CD4-positive, alpha-beta T cell treated with Interleukin-17A for 1 hour (primary cell): ENCODE measurements around the gene ZNF654.
"Not testable (repeated sequence)": the region's sequence is repeated elsewhere in the genome, so short reads cannot be mapped to it uniquely, and the experiment has no call there.

ENCODE experiments used
- DNase-seq: peaks from one replicate; pipeline ENCODE4 v3.0.0-alpha.2; 2020

ZNF654 gene

GRCh38 chr3:88058581-88059379 lies at the start of gene ZNF654, which contains the start of gene CGGBP1:
TSS of gene ZNF654 (plus strand) at chr3:88059255. CDS start at chr3:88059320, 65 bp downstream.
TSS of gene CGGBP1 (minus strand) at chr3:88059005. CDS start at chr3:88055976, 3,029 bp downstream.
- DNase-seq, result peak; percentile 100

DNA sequence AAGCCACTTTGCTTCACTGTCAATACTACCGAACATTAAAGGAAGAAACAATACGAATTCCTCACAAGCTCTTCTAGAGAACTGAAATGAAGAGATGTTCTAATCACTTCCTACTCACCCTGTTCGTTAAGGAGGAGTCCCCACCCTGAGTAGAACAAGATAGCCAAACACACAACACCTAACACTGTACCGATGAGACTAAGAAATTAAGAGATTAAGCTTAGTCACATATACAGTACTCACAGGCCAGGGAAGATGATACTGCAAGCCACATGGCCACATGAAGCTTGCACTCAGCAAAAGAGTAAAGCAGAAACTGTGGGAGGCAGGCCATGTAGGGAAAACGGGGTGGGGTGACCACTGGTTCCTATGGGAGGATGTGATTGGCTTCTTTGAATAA lies 48.2 kb upstream of the ZNF654 start:
- no peak for DNase-seq

DNA sequence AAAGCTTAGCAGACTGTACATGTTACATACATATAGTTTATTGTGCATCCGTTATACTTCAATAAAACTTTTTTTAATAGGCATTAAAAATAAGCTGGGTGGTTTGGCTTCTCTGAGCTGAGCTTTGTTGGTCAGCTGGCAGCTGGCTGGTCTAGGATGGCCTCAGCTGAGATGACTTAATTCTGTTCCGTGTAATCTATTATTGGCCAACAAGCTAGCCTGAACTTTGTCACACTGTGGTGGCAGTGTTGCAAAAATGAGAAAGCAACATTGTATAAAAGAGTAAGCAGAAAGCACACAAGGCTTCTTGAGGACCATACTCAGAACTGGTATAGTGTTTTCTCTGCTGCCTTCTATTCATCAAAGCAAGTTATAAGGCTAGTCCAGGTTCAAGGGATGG lies 45.5 kb upstream of the ZNF654 start:
- no peak for DNase-seq

GRCh38 chr3:88015656-88016055 lies 43.4 kb upstream of the ZNF654 start:
- not testable (repeated sequence) for DNase-seq

GRCh38 chr3:88019024-88019423 lies 40.0 kb upstream of the ZNF654 start:
- DNase-seq, result peak; percentile 53

GRCh38 chr3:88025001-88025552 lies 34.0 kb upstream of the ZNF654 start:
- DNase-seq, result no peak

DNA sequence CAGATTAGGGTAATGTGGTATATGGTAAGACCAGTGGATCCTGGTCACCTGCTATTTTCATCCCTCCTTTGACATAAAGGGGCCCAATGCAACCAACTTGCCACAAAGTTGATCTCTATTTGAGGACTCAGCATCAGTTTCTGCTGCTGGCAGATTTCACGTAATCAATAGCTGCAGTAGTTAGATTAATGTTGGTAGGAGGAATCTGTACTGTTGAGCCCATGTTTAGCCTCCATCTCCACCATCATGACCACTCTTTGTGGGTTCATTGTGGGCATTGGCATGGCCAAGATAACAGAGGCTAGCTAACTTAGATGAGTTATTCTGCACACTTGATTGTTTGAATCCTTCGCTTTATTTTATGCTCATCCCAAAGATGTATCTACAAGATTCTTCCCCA lies 30.2 kb upstream of the ZNF654 start:
- no peak for DNase-seq

DNA sequence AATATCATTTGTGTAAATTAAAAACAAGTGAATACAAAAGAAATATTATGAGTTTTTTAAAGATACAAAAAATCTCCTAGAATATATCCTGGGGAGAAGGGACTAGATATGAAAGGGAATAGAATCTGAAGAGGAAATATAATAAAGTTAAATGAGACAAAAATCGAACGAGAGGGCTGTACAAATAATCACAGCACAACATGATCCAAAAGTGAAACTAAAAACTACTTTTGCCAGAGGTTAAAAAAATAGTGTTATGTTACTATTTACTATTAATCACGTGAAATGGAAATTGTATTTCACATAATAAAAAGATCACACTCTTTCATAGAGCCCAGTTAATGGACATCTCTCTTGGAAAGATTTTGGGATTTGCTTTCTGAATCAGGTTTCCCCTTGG lies 28.8 kb upstream of the ZNF654 start:
- DNase-seq, result peak; percentile 27

DNA sequence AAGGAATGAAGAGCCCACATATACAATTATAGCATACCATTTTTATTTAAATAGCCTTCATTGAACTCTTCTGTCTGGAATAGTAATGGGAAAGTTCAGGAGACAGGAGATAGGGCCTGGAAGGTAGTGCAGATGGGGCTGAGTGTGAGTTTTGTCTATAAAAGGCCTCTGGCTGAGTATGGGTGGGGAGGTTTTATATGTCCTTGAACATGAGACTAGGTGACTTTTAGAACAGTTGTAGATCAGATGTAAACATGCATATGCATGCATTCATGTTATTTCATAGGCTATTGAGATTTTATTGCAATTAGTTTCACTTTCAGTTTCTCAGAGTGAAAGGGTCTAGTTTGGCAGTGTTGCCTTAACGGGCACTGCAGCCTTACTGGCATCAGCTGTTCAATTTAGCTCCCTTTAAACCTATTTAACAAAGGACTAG lies 27.4 kb upstream of the ZNF654 start:
- DNase-seq, result peak; percentile 70

- no peak for DNase-seq
These were observed 26.8 kb upstream of the ZNF654 start for GRCh38 chr3:88032245-88032644.

- DNase-seq, result no peak
These were observed 26.0 kb upstream of the ZNF654 start for GRCh38 chr3:88033079-88033478.

DNA sequence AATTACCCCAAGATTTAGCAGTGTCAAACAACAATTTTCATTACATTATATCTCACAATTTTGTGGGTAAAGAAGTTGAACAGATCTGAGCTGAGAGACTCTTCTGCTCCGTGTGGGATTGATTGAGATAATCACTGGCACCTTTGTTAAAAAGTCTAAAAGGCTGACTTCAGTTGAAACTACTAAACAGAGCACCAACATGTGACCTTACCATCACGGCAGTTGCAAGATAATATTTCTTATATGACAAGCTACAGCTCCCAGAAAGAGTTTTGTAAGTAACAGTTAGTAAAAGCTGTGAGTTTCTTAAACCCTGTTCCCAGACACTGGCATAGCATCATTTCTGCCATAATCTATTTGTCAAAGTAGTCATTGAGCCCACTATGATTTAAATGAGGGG lies 25.2 kb upstream of the ZNF654 start:
- DNase-seq, result no peak

DNA sequence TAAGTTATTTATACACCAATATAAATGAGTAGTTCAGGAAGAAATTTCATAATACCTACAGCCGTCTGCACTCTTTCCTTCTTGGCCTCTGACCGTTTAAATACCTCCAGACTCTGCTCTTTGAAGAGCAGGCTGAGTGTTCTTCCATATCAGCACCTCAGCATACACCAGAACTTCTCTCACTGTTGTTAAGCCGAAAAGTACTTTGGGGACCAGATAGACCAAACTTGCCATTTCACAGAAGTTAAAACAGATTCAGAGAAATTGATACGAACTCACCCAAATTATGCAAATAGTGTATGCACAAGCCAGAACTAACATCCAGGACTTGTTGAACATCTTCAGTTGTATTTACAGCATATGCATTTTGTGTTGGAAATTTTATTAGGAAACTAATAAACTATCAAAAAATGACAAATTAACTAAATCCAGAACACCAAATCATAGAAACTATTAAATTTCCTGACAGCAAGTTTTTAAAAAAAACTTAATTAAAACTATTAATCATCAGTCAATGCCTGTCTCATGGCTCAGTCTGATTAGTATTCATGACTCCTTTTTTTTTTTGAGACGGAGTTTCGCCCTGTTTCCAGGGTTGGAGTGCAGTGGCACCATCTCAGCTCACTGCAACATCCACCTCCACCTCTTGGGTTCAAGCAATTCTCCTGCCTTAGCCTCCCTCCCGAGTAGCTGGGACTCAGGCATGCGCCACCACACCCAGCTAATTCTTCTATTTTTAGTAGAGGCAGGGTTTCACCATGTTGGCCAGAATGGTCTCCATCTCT lies 24.4 kb upstream of the ZNF654 start:
- DNase-seq, result no peak

GRCh38 chr3:88036221-88036620 lies 22.8 kb upstream of the ZNF654 start:
- DNase-seq, result no peak

DNA sequence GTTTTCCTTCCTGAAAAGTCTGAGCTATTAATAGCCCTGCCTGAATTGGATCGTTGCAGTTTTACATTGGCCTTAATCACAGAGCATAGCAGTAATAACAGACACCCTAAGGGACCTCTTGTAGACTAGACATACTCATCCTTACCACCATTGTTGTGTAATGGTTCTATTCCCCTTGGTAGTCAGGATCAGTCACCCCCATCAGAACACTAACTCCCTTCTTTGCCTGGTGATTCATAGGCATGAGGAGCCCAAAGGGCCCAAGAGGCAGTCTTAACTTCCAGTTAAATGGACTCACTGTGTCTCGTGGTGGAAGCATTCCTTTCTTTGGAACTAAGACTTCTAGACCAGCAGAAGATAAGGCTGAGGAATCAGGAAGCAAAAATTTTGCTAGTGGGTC lies 20.5 kb upstream of the ZNF654 start:
- no peak for DNase-seq

DNA sequence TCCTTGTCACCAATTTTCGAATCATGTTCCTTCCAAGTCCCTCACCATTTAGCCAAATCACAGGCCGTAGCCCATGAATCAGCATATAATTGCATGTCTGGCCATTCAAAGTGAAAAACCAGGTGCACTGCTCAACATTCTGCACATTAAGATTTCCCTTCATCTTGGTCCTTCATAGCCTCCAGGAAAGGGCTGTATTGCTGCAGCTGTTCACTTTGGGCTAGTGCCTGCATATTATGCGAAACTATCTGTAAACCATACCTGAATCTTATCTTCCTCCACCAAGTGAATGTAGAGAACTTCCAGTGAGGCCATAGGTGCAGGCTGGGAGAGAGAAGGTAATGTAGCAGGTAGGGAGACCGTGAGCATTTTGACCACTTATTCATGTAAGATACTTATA lies 18.5 kb upstream of the ZNF654 start:
- no peak for DNase-seq

DNA sequence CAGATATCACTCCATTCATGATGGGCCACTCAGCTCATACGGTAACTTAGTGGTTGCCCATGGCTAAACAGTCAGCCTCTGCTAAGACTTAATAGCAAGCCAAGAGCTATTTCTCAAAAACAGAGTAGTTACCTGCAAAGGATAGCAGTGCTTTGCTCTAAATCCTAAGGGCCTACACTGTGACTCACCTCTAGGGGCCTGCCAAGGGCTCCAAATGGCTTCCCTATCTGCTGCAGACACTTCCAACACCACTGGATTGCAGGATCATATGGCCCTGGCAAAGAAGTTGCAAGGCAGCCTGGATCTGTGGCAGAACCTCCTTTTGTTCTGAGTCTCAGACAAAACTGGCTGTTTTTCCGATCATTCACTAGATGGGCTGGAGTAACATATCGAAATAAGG lies 18.1 kb upstream of the ZNF654 start:
- no peak for DNase-seq

DNA sequence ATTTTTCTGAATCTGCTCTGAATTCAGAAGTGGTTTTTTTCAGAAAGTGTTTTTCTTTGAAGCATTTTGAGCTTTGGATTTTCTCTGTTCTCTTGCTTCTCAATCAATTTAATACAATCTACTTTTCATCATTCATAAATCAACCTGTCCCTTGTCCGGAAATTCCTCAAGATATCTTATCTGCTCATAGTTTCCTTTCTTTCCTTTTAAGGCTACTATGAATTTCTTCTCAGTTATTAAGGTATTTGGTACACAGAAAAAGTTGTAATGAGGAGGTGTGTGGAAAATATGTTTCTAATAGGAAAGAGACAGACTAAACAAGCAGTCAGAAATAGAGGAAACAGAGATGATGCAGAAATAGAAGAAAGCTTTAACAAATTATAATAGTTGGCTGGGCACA lies 14.6 kb upstream of the ZNF654 start:
- DNase-seq, result no peak

GRCh38 chr3:88046766-88047165 lies 12.3 kb upstream of the ZNF654 start:
- no peak for DNase-seq

DNA sequence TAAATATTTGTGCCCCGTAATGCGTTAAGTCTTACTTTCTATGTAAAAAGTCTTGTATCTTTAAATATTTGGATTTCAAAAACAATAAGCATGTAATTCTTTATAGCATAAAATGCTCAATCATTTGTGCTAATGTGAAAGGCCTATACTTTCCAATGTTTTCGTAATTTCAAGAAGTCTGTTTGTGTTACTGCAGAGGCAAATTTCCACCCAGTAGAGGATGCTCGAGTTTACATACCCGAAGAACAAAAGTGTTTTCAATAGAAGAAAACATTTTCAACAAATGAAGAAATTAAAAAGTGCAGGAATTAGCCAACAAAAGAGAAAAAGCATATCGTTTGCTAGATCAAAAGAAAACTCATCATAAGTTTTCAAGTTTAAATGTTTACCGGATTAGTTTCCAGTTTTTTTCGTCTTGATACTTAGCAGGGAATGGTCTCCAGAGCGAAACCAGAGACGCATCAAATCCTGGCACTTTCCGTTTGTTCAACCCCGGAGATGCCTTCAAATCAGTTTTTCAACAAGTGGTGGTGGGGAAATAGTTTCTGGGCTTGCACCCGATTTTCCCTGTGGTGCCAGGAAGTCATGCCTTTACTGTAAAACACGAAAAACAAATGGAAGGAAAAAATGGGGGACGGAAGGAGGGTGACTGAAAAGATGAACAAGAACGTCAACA lies 1.3 kb upstream of the ZNF654 start:
- DNase-seq, result peak; percentile 24

- DNase-seq, result no peak
These were observed 812 bp upstream of the ZNF654 start for GRCh38 chr3:88058306-88058580.

- peak; percentile 14 for DNase-seq
These were observed 520 bp downstream of the ZNF654 start for GRCh38 chr3:88059380-88060170.

DNA sequence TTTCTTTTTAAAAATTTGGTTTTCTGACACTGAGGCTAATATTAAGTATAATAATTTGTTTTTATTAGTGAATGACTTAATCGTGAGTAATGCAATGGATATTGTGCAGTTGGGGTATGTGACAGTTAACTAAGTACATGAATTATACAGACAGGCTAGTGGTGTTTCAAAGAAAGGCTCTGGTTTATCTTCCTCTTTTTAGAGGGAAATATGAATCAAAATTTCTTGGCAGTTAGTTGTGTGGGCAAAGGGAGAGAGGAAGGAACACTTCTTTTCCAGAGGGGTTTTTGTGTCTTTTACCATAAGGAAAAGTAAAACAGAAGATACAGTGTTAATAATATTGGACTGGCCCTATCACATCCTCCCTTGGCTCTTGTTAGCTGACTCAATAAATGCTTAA lies 2.7 kb downstream of the ZNF654 start:
- no peak for DNase-seq
